ENCODE results near the gene C2orf78.

The C2orf78 gene

DNA sequence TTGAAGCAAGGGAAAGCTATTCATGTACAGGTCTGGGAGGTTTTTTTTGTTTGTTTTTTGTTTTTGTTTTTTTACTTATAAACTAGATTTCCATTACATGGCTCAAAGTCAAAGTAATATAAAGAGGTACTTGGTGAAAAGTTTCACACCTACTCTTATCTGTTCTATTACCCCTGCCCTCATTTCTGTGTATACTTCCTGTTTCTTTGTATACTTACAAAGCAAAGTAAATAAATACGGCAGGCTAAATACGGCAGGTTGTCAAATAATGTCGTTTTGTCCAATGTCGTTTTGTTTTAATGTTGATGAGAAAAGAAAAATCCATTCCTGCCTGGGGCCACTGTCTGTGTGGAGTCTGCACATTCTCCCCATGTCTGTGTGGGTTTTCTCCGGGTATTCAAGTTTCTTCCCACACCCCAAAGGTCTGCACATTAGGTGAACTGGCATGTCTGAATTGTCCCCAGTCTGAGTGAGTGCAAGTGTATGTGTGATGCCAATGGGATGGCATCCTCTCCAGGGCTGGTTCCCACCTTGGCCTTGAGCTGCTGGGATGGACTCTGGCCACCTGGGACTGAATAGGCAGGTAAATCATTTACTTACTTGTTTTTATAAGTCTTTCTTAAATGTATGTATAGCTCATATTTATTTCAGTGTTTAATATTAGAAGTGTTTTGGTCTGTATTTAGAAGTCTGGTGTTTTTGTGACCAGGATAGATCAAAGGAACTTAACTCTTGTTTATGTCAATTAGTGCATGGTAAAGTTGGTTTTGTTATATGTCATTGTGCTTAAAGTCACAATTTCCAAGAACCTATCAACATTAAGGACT is 58.1 kb downstream of the C2orf78 start:
- DNase-seq: no peak

GRCh38 chr2:73842739-73843019 is 58.7 kb downstream of the C2orf78 start:
- DNase-seq: no peak

- DNase-seq: no peak
Observed at GRCh38 chr2:73844087-73844486, 60.1 kb downstream of the C2orf78 start.

DNA sequence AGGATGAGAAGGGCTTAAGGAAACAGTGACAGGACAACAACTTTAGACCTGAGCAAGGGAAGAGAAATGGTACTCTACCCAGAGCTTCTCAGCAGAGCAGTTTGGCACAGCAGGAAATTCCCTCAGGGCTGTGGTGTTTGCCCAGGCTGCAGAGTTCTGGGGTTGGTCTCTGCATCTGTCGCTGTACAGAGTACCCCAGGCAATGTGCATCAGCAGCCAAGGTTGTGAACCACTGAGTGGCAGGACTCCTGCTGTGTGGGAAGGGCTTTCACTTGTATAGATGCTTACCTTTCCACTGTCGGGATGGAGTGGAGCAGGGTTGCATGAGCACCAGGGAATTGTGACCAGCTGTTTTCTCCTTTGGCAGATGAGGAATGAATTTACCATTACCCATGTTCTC is 66.0 kb downstream of the C2orf78 start:
- peak; percentile 83 for DNase-seq

GRCh38 chr2:73851274-73851673 is 67.3 kb downstream of the C2orf78 start:
- DNase-seq: no peak

DNA sequence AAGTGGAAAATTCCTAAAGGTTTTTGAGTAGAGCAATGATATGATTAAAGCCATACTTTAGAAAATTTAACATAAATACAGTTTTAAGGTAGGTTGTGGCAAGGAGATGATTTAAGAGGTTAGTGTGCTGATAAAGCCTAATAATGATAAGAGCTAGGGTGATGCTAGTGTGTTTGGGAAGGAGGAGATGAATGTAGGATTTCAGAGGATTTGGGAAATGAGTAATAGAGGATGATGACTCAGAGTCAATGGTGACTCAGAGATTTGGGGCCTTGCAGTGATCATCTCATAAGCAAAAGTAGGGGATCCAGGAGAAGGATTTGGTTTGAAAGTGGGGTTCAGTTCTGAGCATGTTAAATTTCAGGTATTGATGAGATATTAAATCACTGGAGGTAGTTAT is 68.0 kb downstream of the C2orf78 start:
- DNase-seq: no peak

DNA sequence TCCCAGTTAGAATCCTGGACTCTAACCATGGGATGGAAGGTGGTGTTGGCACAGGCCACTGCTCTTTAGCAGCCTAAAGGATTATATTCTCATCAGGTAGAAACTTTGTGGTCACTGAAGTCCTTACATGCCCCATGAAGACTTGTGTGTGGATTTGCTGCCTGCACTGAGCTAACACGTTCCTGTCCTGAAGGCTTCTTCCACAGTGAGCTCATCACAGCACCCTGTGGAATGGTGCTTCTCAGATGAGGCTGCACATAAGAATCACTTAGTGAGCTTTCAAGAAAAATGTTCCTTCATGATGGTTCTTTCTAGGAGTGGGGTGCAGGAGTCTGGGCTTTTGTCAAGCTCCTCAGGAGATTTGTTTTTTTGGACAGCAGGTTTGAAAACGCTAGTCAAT is 71.5 kb downstream of the C2orf78 start:
- no peak for DNase-seq

GRCh38 chr2:73856214-73856613 is 72.2 kb downstream of the C2orf78 start:
- no peak for DNase-seq

DNA sequence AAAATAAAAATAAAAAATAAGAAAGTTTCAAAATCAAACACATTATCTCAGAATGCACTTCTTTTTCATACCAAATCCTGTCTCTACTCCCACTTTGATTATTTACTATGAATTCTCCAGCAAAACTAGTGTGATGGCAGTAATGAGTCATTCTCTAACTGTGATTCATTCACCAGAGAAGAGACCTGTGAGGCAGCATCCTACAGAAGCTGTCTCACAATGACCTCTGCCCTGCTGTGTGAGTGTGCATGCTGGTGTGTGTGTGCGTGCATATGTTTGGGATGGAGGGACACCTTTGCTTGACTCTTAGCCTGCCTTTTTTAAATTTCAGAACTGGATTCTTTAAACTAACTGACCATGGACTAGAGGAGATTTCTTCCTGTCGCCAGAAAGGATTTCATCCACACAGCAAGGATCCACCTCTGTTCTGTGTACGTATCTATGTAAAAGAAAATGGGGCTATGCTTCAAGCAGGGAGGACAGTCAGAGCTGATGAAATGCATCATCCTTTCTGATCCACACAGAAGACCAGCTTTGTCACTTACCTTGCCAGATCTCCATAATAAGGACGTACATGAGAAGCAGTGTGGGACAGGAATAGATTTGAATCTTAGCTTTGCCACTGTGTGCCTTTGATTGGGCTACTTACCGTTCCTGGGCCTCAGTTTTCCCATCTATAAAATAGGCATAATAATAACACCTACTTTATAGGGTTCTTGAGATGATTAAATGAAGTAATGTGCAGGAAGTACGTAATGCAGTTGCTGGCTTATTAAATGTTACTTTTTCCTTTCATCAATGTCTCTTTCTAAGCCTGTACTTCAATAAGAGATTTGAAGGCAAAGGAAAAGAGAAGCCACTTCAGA is 76.0 kb downstream of the C2orf78 start:
- no peak for DNase-seq

DNA sequence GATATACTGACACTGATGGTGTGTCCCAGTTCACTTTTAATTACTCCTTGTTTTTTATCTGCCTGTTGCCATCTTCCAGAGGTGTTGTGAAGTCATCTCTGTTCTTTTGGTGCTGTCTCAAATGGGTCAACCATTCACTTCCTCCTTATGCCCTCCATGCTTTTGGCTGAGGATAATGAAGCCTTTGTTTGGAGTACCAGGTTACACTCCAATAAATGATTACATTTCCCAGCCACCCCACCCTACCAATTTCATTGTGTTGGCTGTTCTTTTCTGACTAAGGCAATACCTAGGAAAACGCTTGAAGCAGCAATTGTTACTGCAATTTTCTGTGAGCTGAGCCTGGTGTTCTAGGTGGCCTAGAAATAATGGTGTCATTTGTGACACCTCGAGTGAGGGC is 79.0 kb downstream of the C2orf78 start:
- no peak for DNase-seq

Measured in NCI-H2107 (cell line).